MG63 (cell line): ENCODE measurements around the gene ROGDI. TPM values are rescaled to one million over a fixed set of nuclear protein-coding genes. Genes with fewer than 3 reads are reported as not detected.

Experiments
- DNase-seq: peaks from one replicate; pipeline ENCODE4 v3.0.0-alpha.2; 2020
- H3K27me3 ChIP-seq: fragments of 250-450 bp; sonication (Bioruptor Pico); 2 replicates; pipeline ENCODE4 v1.5.1; 2020; ENCODE audit warnings: mild to moderate bottlenecking, moderate library complexity
- H3K36me3 ChIP-seq: fragments of 250-450 bp; sonication (Bioruptor Pico); 2 replicates; pipeline ENCODE4 v1.5.1; 2020; ENCODE audit warnings: mild to moderate bottlenecking, moderate library complexity
- H3K4me3 ChIP-seq: fragments of 250-450 bp; sonication (Bioruptor Pico); 2 replicates; pipeline ENCODE4 v1.5.1; 2020; ENCODE audit warnings: mild to moderate bottlenecking, moderate library complexity
- H3K9me3 ChIP-seq: fragments of 250-450 bp; sonication (Bioruptor Pico); 2 replicates; pipeline ENCODE4 v1.5.1; 2020; ENCODE audit warnings: mild to moderate bottlenecking, moderate library complexity
- total RNA-seq: library from RNA; depleted of rRNA; stranded (reverse); fragments of >200 nt; shearing (Covaris generic); gene quantifications from 2 replicates; pipeline ENCODE4 v1.2.3, GENCODE V29; 2014; ENCODE audit warnings: low replicate concordance; rRNA removed

The ROGDI gene
- total RNA-seq, 1 experiment from 2014 or later, result 7.7 TPM

- Histone ChIP-seq H3K4me3 (no peak overlapping the region), H3K9me3 (no peaks in the 10 kb centered on the region), H3K36me3 (peaks cover 84% of the 10 kb centered on the region), H3K27me3 (no peaks in the 10 kb centered on the region)
- no peak for DNase-seq
Measured at GRCh38 chr16:4762205-4762604, 40.2 kb downstream of the ROGDI start.

GRCh38 chr16:4760221-4760910, 42.1 kb downstream of the ROGDI start:
- no peak for DNase-seq
- H3K4me3 ChIP-seq, result no peak overlapping the region
- peaks cover 90% of the 10 kb centered on the region for H3K36me3 ChIP-seq
- H3K9me3 ChIP-seq, result peaks cover under 1% of the 10 kb centered on the region
- H3K27me3 ChIP-seq, result no peaks in the 10 kb centered on the region

GRCh38 chr16:4755687-4756086, 46.7 kb downstream of the ROGDI start:
- Histone ChIP-seq H3K9me3 (peaks cover 6% of the 10 kb centered on the region), H3K27me3 (no peaks in the 10 kb centered on the region), H3K36me3 (peaks cover 85% of the 10 kb centered on the region), H3K4me3 (no peak overlapping the region)
- DNase-seq, result no peak

- H3K4me3 ChIP-seq, result no peak overlapping the region
- no peak for DNase-seq
- H3K27me3 ChIP-seq, result no peaks in the 10 kb centered on the region
- peaks cover 6% of the 10 kb centered on the region for H3K9me3 ChIP-seq
- peaks cover 79% of the 10 kb centered on the region for H3K36me3 ChIP-seq
Measured at GRCh38 chr16:4754865-4755264, 47.6 kb downstream of the ROGDI start.

GRCh38 chr16:4753227-4753626, 49.2 kb downstream of the ROGDI start:
- no peak overlapping the region for H3K4me3 ChIP-seq
- no peaks in the 10 kb centered on the region for H3K27me3 ChIP-seq
- H3K36me3 ChIP-seq, result peaks cover 64% of the 10 kb centered on the region
- H3K9me3 ChIP-seq, result peaks cover 6% of the 10 kb centered on the region
- no peak for DNase-seq

GRCh38 chr16:4752351-4753100, 49.9 kb downstream of the ROGDI start:
- no peak for DNase-seq
- H3K36me3 ChIP-seq, result peaks cover 59% of the 10 kb centered on the region

GRCh38 chr16:4750896-4751295, 51.5 kb downstream of the ROGDI start:
- peaks cover 6% of the 10 kb centered on the region for H3K9me3 ChIP-seq
- peaks cover 44% of the 10 kb centered on the region for H3K36me3 ChIP-seq
- no peak for DNase-seq
- H3K4me3 ChIP-seq, result no peak overlapping the region
- H3K27me3 ChIP-seq, result no peaks in the 10 kb centered on the region

More at GRCh38 chr16:4752351-4753100, 49.9 kb downstream of the ROGDI start:
- peaks cover 6% of the 10 kb centered on the region for H3K9me3 ChIP-seq
- H3K27me3 ChIP-seq, result no peaks in the 10 kb centered on the region
- H3K4me3 ChIP-seq, result no peak overlapping the region

GRCh38 chr16:4749700-4750257, 52.7 kb downstream of the ROGDI start:
- no peak for DNase-seq
- H3K4me3 ChIP-seq, result no peak overlapping the region
- H3K27me3 ChIP-seq, result no peaks in the 10 kb centered on the region
- no peaks in the 10 kb centered on the region for H3K9me3 ChIP-seq
- H3K36me3 ChIP-seq, result peaks cover 33% of the 10 kb centered on the region

- Histone ChIP-seq H3K9me3 (no peaks in the 10 kb centered on the region), H3K27me3 (no peaks in the 10 kb centered on the region), H3K36me3 (peaks cover 31% of the 10 kb centered on the region), H3K4me3 (no peak overlapping the region)
- no peak for DNase-seq
Measured at GRCh38 chr16:4748682-4749411, 53.6 kb downstream of the ROGDI start.

GRCh38 chr16:4747906-4748681, 54.3 kb downstream of the ROGDI start:
- DNase-seq, result no peak
- no peaks in the 10 kb centered on the region for H3K9me3 ChIP-seq
- H3K36me3 ChIP-seq, result peaks cover 24% of the 10 kb centered on the region
- H3K4me3 ChIP-seq, result no peak overlapping the region
- no peaks in the 10 kb centered on the region for H3K27me3 ChIP-seq

GRCh38 chr16:4746991-4747574, 55.4 kb downstream of the ROGDI start:
- peaks cover 14% of the 10 kb centered on the region for H3K36me3 ChIP-seq
- no peak overlapping the region for H3K4me3 ChIP-seq
- no peaks in the 10 kb centered on the region for H3K27me3 ChIP-seq
- peak; percentile 51 for DNase-seq
- H3K9me3 ChIP-seq, result no peaks in the 10 kb centered on the region

Other genes with a start within 250 kb of the ROGDI start
- not detected in 2 replicates for gene C16orf96, start 246.3 kb downstream of the ROGDI start, total RNA-seq
- 18.7 and 29.4 TPM in 2 replicates for gene UBALD1, start 187.7 kb downstream of the ROGDI start, total RNA-seq
- gene MGRN1, start 177.8 kb downstream of the ROGDI start, total RNA-seq, result 8.3 and 13.8 TPM in 2 replicates
- gene NUDT16L1, start 109.1 kb downstream of the ROGDI start, total RNA-seq, result 61.9 and 65.8 TPM in 2 replicates
- 23.6 and 25.8 TPM in 2 replicates for gene ANKS3, start 68.4 kb downstream of the ROGDI start, total RNA-seq
- 2.8 and 3.4 TPM in 2 replicates for gene DNAAF8, start 68.1 kb downstream of the ROGDI start, total RNA-seq
- 10.4 and 13.3 TPM in 2 replicates for gene ZNF500, start 35.5 kb downstream of the ROGDI start, total RNA-seq
- not detected in 2 replicates for gene SEPTIN12, start 14.3 kb downstream of the ROGDI start, total RNA-seq
- gene SMIM22, start 7.3 kb downstream of the ROGDI start, total RNA-seq, result not detected in 2 replicates
- gene GLYR1, start 44.7 kb upstream of the ROGDI start, total RNA-seq, result 44.6 and 45.2 TPM in 2 replicates
- gene UBN1, start 44.8 kb upstream of the ROGDI start, total RNA-seq, result 27.3 and 27.7 TPM in 2 replicates
- gene PPL, start 134.5 kb upstream of the ROGDI start, total RNA-seq, result 0.07 and 0.36 TPM in 2 replicates
- gene SEC14L5, start 155.7 kb upstream of the ROGDI start, total RNA-seq, result not detected in 2 replicates
- gene NAGPA, start 231.3 kb upstream of the ROGDI start, total RNA-seq, result 43.8 and 55.4 TPM in 2 replicates